CD4-positive, alpha-beta T cell treated with Interleukin-4 for 1 hour (primary cell): Measurements from ENCODE around the gene LHFPL6.

Experiments
- DNase-seq, 2 donors: peaks; one replicate each; pipeline ENCODE4 v3.0.0-alpha.2; 2020 to 2022

The LHFPL6 gene

GRCh38 chr13:39461685-39462266, 141.2 kb downstream of the LHFPL6 start:
- no peak for DNase-seq

- no peak for DNase-seq
These were observed 145.7 kb downstream of the LHFPL6 start for GRCh38 chr13:39457274-39457673.

- DNase-seq, result no peak
These were observed 147.3 kb downstream of the LHFPL6 start for GRCh38 chr13:39455521-39456175.

GRCh38 chr13:39452834-39453233, 150.2 kb downstream of the LHFPL6 start:
- DNase-seq, result no peak

- no peak for DNase-seq
These were observed 150.6 kb downstream of the LHFPL6 start for GRCh38 chr13:39452417-39452816.

- DNase-seq, result peak; percentile 25 to 57
These were observed 151.1 kb downstream of the LHFPL6 start for GRCh38 chr13:39451860-39452301.

GRCh38 chr13:39451301-39451700, 151.7 kb downstream of the LHFPL6 start:
- no peak for DNase-seq

GRCh38 chr13:39450176-39450575, 152.8 kb downstream of the LHFPL6 start:
- DNase-seq, result no peak

GRCh38 chr13:39448834-39449233, 154.2 kb downstream of the LHFPL6 start:
- DNase-seq, result no peak

- no peak for DNase-seq
These were observed 156.1 kb downstream of the LHFPL6 start for GRCh38 chr13:39446865-39447264.

GRCh38 chr13:39444866-39445265, 158.1 kb downstream of the LHFPL6 start:
- DNase-seq, result no peak

GRCh38 chr13:39433651-39434050, 169.3 kb downstream of the LHFPL6 start:
- DNase-seq, result no peak

GRCh38 chr13:39432196-39432595, 170.8 kb downstream of the LHFPL6 start:
- no peak for DNase-seq

GRCh38 chr13:39422845-39423565, 180.0 kb downstream of the LHFPL6 start:
- no peak for DNase-seq

- no peak for DNase-seq
These were observed 183.1 kb downstream of the LHFPL6 start for GRCh38 chr13:39419876-39420275.

GRCh38 chr13:39419068-39419467, 183.9 kb downstream of the LHFPL6 start:
- no peak for DNase-seq

- no peak for DNase-seq
These were observed 184.6 kb downstream of the LHFPL6 start for GRCh38 chr13:39418424-39418823.

- no peak for DNase-seq
These were observed 185.3 kb downstream of the LHFPL6 start for GRCh38 chr13:39417643-39418042.

- no peak for DNase-seq
These were observed 185.9 kb downstream of the LHFPL6 start for GRCh38 chr13:39417131-39417530.

GRCh38 chr13:39415008-39415802, 187.8 kb downstream of the LHFPL6 start:
- DNase-seq, result peak in 1 of 2 donors; percentile 18

GRCh38 chr13:39414339-39414738, 188.7 kb downstream of the LHFPL6 start:
- no peak for DNase-seq

GRCh38 chr13:39411511-39411910, 191.5 kb downstream of the LHFPL6 start:
- DNase-seq, result no peak

- DNase-seq, result no peak
These were observed 192.0 kb downstream of the LHFPL6 start for GRCh38 chr13:39410964-39411363.
